Fibroblast of lung (primary cell): ENCODE measurements around the gene CPLANE2.

Source experiments
- CTCF ChIP-seq, 2 donors: IDR thresholded peaks in 1 of 2; conservative IDR thresholded peaks in 1 of 2; 1 replicate in 1 of 2; 2 replicates in 1 of 2; pipeline ENCODE4 v1.5.1; 2011 to 2012; ENCODE audit warnings: low read length in 2 of 2, control low read depth in 1 of 2, inconsistent platforms in 1 of 2, low read depth in 1 of 2, mild to moderate bottlenecking in 1 of 2
- EZH2 ChIP-seq: IDR thresholded peaks from 2 replicates; pipeline ENCODE4 v1.5.1; 2012; ENCODE audit warnings: low read length, control low read depth, mild to moderate bottlenecking; ENCODE audit errors: missing control alignments

GRCh38 chr1:16230744-16231143, 6.2 kb downstream of the CPLANE2 start:
- TF ChIP-seq EZH2 (no peak), CTCF (conservative IDR thresholded peaks at IDR 0.05 in 1 of 2, IDR thresholded peaks at IDR 0.05 in 1 of 2; ENCODE audit: low read depth in 1 of 2, low read length in 2 of 2) (no peak)
